ENCODE data around the gene DNAJC1.

DNA sequence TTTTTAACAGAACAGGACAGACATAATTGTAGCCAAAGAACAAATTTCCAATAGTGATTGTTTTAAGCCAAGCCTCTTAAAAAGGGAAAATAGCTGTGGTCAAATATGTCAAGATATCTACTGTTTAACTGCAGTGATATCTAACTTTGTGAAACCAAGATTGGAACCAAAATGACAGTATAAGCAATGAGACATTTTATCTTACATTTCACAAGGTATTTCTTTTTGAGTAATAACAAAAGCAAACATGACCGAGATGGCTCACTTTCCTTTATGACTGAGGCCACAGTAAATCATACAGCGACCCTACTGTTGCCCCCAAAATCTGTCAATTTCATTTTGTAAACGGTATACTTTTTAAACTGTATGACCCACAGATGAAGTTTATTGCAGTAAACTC is 253.7 kb downstream of the DNAJC1 start:
- TF ChIP-seq POLR2AphosphoS5 (IDR thresholded peaks at IDR 0.05; ENCODE audit: borderline replicate concordance, low read depth, low read length) (no peak), EZH2 (IDR thresholded peaks at IDR 0.05) (no peak), FOXP2 (optimal IDR thresholded peaks at IDR 0.05; ENCODE audit: control extremely low read depth, extremely low read length, insufficient read depth) (no peak)
